Measurements from ENCODE around the gene PIAS3. TPM values are rescaled to one million over a fixed set of nuclear protein-coding genes. Genes with fewer than 3 reads are reported as not detected.

PIAS3 gene
- 10 to 100 TPM; 15.9 to 16.8 TPM for total RNA-seq

DNA sequence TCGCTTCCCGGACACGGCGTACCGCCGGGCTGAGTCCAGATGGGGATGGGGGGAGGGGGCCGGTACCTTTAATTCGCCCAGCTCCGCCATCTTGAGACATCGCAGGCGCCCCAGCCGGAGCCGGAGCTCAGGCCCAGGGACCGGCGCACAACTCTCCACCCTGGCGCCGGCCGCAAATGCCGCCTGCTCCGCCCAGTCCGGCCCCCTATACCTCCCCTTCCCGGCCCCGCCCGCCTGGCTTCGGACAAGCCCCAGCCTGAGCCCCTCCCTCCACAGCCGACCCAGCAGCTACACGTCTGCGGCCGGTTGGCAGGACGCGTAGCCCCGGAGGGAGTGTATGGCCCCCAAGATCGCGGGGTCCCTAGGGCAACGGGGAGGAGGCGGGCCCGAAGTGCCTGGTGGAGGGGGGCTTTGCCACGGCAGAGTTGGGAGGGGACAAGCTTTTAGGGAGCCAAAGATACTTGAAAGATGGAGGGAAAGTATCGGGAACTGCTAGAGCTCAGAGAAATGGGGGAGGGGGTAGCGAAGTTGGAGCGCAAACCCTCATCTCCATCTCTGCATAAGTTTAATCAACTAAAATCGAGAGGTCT lies at the start of gene PIAS3:
TSS of gene PIAS3 (minus strand) at position 181 of the 590 bp plus-strand sequence. CDS start at position 90, 91 bp downstream.

GRCh38 chr1:145885738-145886287 lies 26.9 kb upstream of the PIAS3 start, which contains the start of gene ANKRD35:
Gene ANKRD35, minus strand, starts transcription at chr1:145885866. Its CDS starts 108 bp downstream, at chr1:145885758.

DNA sequence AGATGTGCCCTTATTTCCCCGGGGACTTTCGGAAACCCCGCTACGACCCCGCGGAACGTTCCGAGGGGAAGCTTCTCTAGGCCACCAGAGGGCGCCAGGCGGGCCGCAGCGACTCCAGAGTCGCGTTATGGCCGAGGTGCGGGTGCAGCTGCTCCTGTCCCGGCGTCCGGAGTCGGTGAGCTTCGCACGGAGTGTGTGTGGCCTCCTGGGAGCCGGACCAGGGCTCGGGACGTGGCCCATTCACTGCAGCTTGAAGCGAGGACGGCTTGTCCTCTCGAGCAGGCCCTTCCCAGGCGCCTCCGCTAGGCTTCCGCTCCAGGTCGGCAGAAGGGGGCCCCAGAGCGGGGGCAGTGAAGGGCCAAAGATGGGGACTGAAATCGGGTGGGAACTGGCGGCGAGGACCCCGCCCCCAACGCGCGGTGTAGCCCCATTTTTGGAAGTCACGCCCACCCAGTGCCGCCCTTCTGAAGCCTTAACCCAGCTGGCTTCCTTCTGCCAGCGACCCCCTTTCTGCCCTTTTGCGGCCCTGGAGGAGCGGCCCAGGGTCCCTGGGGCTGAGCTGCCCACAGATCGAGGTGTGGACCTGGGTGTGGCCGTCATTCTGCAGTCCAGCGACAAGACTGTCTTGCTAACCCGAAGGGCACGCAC lies 13.2 kb downstream of the PIAS3 start, which contains the start of gene NUDT17:
TSS of gene NUDT17 (plus strand) at position 117 of the 648 bp plus-strand sequence. CDS start at position 128, 11 bp downstream.

DNA sequence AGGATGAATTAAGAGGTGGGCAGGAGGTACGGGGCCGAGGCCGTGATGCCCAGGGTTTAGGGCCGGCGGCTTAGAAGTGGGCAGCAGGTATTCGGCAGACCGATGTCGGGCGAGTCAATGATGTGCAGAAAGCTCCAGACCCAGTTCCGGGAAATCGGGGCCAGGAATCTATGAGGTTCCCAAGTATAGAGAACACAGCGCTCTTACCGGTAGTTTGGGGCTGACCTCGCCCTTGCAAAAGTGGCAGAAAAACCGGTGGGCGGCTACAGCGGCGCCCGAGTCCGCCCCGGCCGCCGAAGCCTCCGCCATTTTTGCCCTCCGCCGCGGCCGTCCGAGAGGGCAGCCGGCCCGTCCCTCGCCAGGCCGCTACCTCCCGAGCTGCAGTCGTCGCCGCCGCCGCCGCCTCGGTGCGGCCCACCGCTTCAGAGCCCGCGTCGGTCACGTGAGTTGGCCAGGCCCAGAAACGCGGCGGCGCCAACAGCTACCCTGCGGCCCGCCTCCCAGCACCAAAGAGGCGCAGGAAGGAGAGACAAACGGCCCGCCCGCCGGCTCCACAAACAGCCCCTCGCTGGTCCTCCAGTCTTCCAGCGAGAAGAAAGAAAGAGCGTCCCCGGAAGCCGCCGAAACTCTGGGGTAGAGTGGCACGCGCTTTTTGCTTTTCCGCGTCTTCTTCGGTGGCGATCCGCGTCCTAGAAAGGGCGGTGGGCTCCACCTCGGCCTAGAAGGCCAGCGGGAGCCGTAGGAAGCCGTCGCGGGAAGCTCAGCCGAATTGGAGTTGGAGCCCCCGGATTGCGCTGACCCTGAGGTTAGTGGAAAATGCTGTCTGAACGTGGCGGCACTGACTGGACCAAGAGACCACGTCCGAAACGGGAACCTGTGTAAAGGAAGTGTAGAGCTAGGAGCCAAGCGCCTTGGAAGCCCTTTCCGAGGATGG lies 35.0 kb downstream of the PIAS3 start, which contains the start of the genes POLR3C and RNF115:
TSS of gene POLR3C (plus strand) at position 636 of the 934 bp plus-strand sequence. CDS start 1,577 bp downstream, outside the sequence.
TSS of gene RNF115 (minus strand) at position 531 of the 934 bp plus-strand sequence. CDS start at position 309, 222 bp downstream.

Small RNAs within 50 kb of the gene (microRNA-seq; reads per million reads assigned to microRNA genes)
- not detected for gene MIR6736 (ENCODE audit: borderline microRNAs expressed, borderline replicate concordance)

Other genes with a start within 250 kb of the PIAS3 start
- under 1 TPM; 0.25 to 0.29 TPM for gene PDZK1, start 151.7 kb downstream of the PIAS3 start, total RNA-seq
- gene CD160, start 139.6 kb downstream of the PIAS3 start, total RNA-seq = under 1 TPM in 1 of 2 experiments, not detected in 1; 0.10 TPM
- gene RNF115, start 35.0 kb downstream of the PIAS3 start, total RNA-seq = 10 to 100 TPM; 14.3 to 15.6 TPM
- gene POLR3C, start 34.9 kb downstream of the PIAS3 start, total RNA-seq = 10 to 100 TPM; 32.3 to 32.5 TPM
- gene NUDT17, start 13.5 kb downstream of the PIAS3 start, total RNA-seq = 1 to 10 TPM; 2.8 to 3.9 TPM
- under 1 TPM in 1 of 2 experiments, not detected in 1; 0.10 TPM for gene ANKRD35, start 26.8 kb upstream of the PIAS3 start, total RNA-seq
- 1 to 10 TPM; 1.1 to 1.4 TPM for gene ITGA10, start 51.0 kb upstream of the PIAS3 start, total RNA-seq
- gene PEX11B, start 59.6 kb upstream of the PIAS3 start, total RNA-seq = 10 to 100 TPM; 34.1 to 35.4 TPM
- 100 to 1,000 TPM; 162 to 169 TPM for gene RBM8A, start 68.4 kb upstream of the PIAS3 start, total RNA-seq
- gene LIX1L, start 98.9 kb upstream of the PIAS3 start, total RNA-seq = 10 to 100 TPM; 56.5 TPM
- 1 to 10 TPM; 3.2 to 3.8 TPM for gene ANKRD34A, start 105.5 kb upstream of the PIAS3 start, total RNA-seq
- 10 to 100 TPM; 26.8 to 27.8 TPM for gene POLR3GL, start 105.6 kb upstream of the PIAS3 start, total RNA-seq
- 100 to 1,000 TPM; 461 to 468 TPM for gene TXNIP, start 137.5 kb upstream of the PIAS3 start, total RNA-seq
- gene HJV, start 162.7 kb upstream of the PIAS3 start, total RNA-seq = not detected

Data from activated naive CD4-positive, alpha-beta T cell treated with anti-CD3 and anti-CD28 coated beads, Interleukin-2, amount 10 ng/mL, durations not matched to agents 5 hours and 36 hours (primary cell).